Neural progenitor cell (in vitro differentiated cells): ENCODE measurements around the gene ZKSCAN8. TPM values are rescaled to one million over a fixed set of nuclear protein-coding genes. Genes with fewer than 3 reads are reported as not detected.
"Not testable (repeated sequence)": the region's sequence is repeated elsewhere in the genome, so short reads cannot be mapped to it uniquely, and the experiment has no call there.

Experiments
- DNase-seq: peaks from one replicate; pipeline ENCODE4 v3.0.0-alpha.2; 2016; ENCODE audit warnings: low spot score
- H2AFZ ChIP-seq: fragments of 200-600 bp; sonication (generic); replicated peaks from 2 replicates; pipeline ENCODE4 v1.6.1; 2016; ENCODE audit warnings: antibody characterized with exemption
- H3F3A ChIP-seq: fragments of 200-600 bp; sonication (generic); 2 replicates; pipeline ENCODE4 v1.6.1; 2016; ENCODE audit warnings: antibody characterized with exemption, low read depth
- H3K27ac ChIP-seq: fragments of 200-600 bp; sonication (generic); 2 replicates; pipeline ENCODE4 v1.5.1; 2016; ENCODE audit warnings: mild to moderate bottlenecking
- H3K27me3 ChIP-seq: fragments of 200-600 bp; sonication (generic); 2 replicates; pipeline ENCODE4 v1.6.1; 2016; ENCODE audit warnings: mild to moderate bottlenecking, moderate library complexity
- H3K36me3 ChIP-seq: fragments of 200-600 bp; sonication (generic); 2 replicates; pipeline ENCODE4 v1.5.1; 2016
- H3K4me1 ChIP-seq: fragments of 200-600 bp; sonication (generic); 2 replicates; pipeline ENCODE4 v1.6.1; 2016; ENCODE audit warnings: mixed run types
- H3K4me2 ChIP-seq: fragments of 200-600 bp; sonication (generic); 2 replicates; pipeline ENCODE4 v1.6.1; 2016
- H3K4me3 ChIP-seq: fragments of 200-600 bp; sonication (generic); 2 replicates; pipeline ENCODE4 v1.5.1; 2016
- H3K79me2 ChIP-seq: fragments of 200-600 bp; sonication (generic); 2 replicates; pipeline ENCODE4 v1.6.1; 2016; ENCODE audit warnings: low read depth
- H3K9ac ChIP-seq: fragments of 200-600 bp; sonication (generic); 2 replicates; pipeline ENCODE4 v1.6.1; 2016
- H3K9me3 ChIP-seq: fragments of 200-600 bp; sonication (generic); 2 replicates; pipeline ENCODE4 v1.5.1; 2016; ENCODE audit warnings: low read depth
- H4K20me1 ChIP-seq: fragments of 200-600 bp; sonication (generic); 2 replicates; pipeline ENCODE4 v1.6.1; 2016; ENCODE audit warnings: low read depth
- H3K27ac Mint-ChIP-seq: 3 replicates; pipeline ENCODE4 v1.8.0; 2021; ENCODE audit warnings: mixed read lengths
- H3K27me3 Mint-ChIP-seq: 2 replicates; pipeline ENCODE4 v1.8.0; 2022; ENCODE audit warnings: low read depth, mild to moderate bottlenecking, inconsistent platforms, moderate library complexity, mixed read lengths; ENCODE audit not compliant: insufficient read depth
- H3K36me3 Mint-ChIP-seq: 3 replicates; pipeline ENCODE4 v1.8.0; 2021; ENCODE audit warnings: mixed read lengths
- H3K4me1 Mint-ChIP-seq: 3 replicates; pipeline ENCODE4 v1.8.0; 2021; ENCODE audit warnings: mixed read lengths
- H3K4me3 Mint-ChIP-seq: 3 replicates; pipeline ENCODE4 v1.8.0; 2021; ENCODE audit warnings: mild to moderate bottlenecking, moderate library complexity, mixed read lengths
- H3K9me3 Mint-ChIP-seq: 3 replicates; pipeline ENCODE4 v1.8.0; 2020; ENCODE audit warnings: mixed read lengths
- EZH2 ChIP-seq: fragments of 200-600 bp; sonication (generic); IDR thresholded peaks from 2 replicates; pipeline ENCODE4 v1.6.1; 2017; ENCODE audit warnings: antibody characterized with exemption, mild to moderate bottlenecking, moderate library complexity
- EZH2phosphoT487 ChIP-seq: fragments of 200-600 bp; sonication (generic); IDR thresholded peaks from 2 replicates; pipeline ENCODE4 v1.6.1; 2017; ENCODE audit warnings: antibody characterized with exemption
- total RNA-seq: library from RNA; depleted of rRNA; stranded (reverse); fragments of >200 nt; gene quantifications from 2 replicates; pipeline ENCODE4 v1.2.3, GENCODE V29; 2015; ENCODE audit warnings: low replicate concordance
- TF ChIP-seq, protein P1 (sequence below): fragments of 200-600 bp; sonication (generic); IDR thresholded peaks from 2 replicates; pipeline ENCODE4 v1.5.1; 2017; ENCODE audit warnings: antibody characterized with exemption, mild to moderate bottlenecking

Gene ZKSCAN8
- total RNA-seq, 1 donor from 2014 or later: 42.7 TPM

DNA sequence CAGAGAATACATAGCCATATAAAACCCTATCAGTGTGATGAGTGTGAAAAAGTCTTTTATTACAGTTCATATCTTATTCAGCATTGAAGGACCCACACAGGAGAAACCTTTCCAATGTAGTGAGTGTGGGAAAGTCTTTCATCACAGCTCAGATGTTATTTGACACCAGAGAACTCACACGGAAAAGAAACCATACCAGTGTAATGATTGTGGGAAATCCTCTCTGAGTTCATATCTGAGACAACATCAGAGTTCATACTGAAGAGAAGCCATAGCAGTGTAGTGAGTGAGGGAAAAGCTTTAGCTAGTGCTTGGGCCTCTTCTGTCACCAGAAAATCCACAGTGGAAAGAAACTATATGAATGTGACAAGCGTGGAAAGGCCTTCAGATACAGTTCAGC lies 25.9 kb upstream of the ZKSCAN8 start:
- Mint-ChIP-seq H3K4me3 (no peak overlapping the region), H3K9me3 (no peaks in the 10 kb centered on the region), H3K27ac (no peak overlapping the region), H3K27me3 (no peaks in the 10 kb centered on the region), H3K4me1 (no peaks in the 10 kb centered on the region), H3K36me3 (peaks cover 23% of the 10 kb centered on the region)
- DNase-seq: no peak
- Histone ChIP-seq H3K4me1 (no peaks in the 10 kb centered on the region), H4K20me1 (no peaks in the 10 kb centered on the region), H3K27me3 (no peaks in the 10 kb centered on the region), H3K4me2 (no peak overlapping the region), H3K79me2 (no peaks in the 10 kb centered on the region), H3K9me3 (no peaks in the 10 kb centered on the region), H3K27ac (no peak overlapping the region), H2AFZ (no peak overlapping the region), H3F3A (peaks cover 2% of the 10 kb centered on the region), H3K9ac (no peak overlapping the region), H3K36me3 (peaks cover 14% of the 10 kb centered on the region), H3K4me3 (no peak overlapping the region)
- TF ChIP-seq EZH2phosphoT487: no peak

DNA sequence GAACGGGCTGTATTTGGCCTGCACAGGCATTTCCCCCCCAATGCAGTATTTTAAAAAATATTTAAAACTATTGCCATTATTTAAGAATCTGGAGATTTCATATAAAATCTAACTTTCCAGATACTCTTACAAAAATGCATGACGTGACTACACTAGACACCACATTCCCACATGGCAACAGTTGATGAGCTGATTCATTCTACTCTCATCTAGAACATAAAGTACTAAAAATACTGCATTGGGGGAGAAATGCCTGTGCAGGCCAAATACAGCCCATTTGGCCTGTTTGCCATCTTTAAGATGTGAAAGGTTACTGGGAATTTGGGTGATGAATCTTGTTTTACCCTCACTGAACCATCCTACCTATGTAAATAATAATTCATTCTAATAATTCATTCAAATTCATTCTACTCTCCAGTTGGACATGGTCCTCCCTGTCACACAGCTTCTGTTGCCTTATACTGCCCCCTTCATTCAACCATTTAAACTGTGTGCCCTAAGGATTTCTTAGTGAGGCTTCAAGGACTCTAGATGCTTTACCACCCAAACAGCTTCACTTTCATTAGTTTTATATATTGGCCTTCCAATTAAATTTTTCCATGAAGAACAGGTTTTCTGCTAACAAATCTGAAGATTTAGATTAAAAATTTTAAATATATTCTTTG lies 24.2 kb upstream of the ZKSCAN8 start:
- Histone ChIP-seq H3K79me2 (no peaks in the 10 kb centered on the region), H3F3A (peaks cover 2% of the 10 kb centered on the region), H4K20me1 (no peaks in the 10 kb centered on the region), H3K9me3 (no peaks in the 10 kb centered on the region), H3K9ac (no peak overlapping the region), H3K4me3 (no peak overlapping the region), H3K27me3 (no peaks in the 10 kb centered on the region), H2AFZ (no peak overlapping the region), H3K36me3 (peaks cover 18% of the 10 kb centered on the region), H3K27ac (no peak overlapping the region), H3K4me1 (no peaks in the 10 kb centered on the region), H3K4me2 (no peak overlapping the region)
- no peak overlapping the region for H3K27ac Mint-ChIP-seq
- no peaks in the 10 kb centered on the region for H3K27me3 Mint-ChIP-seq
- DNase-seq: no peak
- TF ChIP-seq EZH2phosphoT487 (no peak), EZH2 (no peak)
- TF ChIP-seq, protein P1, sequence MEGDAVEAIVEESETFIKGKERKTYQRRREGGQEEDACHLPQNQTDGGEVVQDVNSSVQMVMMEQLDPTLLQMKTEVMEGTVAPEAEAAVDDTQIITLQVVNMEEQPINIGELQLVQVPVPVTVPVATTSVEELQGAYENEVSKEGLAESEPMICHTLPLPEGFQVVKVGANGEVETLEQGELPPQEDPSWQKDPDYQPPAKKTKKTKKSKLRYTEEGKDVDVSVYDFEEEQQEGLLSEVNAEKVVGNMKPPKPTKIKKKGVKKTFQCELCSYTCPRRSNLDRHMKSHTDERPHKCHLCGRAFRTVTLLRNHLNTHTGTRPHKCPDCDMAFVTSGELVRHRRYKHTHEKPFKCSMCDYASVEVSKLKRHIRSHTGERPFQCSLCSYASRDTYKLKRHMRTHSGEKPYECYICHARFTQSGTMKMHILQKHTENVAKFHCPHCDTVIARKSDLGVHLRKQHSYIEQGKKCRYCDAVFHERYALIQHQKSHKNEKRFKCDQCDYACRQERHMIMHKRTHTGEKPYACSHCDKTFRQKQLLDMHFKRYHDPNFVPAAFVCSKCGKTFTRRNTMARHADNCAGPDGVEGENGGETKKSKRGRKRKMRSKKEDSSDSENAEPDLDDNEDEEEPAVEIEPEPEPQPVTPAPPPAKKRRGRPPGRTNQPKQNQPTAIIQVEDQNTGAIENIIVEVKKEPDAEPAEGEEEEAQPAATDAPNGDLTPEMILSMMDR: peak; percentile 25
- no peaks in the 10 kb centered on the region for H3K9me3 Mint-ChIP-seq
- H3K4me1 Mint-ChIP-seq: no peaks in the 10 kb centered on the region
- H3K36me3 Mint-ChIP-seq: peaks cover 27% of the 10 kb centered on the region
- H3K4me3 Mint-ChIP-seq: no peak overlapping the region

DNA sequence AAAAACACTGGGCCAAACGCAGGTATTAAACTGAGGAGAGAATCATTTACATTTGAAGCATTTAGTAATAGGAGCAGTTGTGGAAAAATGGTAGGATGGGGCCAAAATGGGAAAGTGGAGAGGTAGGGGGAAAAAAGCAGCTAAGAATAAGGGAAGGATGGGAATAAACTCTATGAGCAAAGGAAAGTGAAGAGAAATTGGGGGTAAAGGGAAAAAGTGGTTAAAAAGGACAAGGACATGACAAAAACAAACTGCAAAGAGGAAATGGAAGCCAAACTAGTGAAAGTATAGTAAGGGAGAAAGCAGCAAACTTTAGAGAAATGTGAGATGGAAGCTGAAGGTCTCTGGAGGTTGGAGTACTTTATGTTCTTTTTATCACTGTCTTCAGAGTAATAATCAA lies 23.5 kb upstream of the ZKSCAN8 start:
- H3K4me1 Mint-ChIP-seq: no peaks in the 10 kb centered on the region
- no peaks in the 10 kb centered on the region for H3K9me3 Mint-ChIP-seq
- H3K36me3 Mint-ChIP-seq: peaks cover 28% of the 10 kb centered on the region
- no peak overlapping the region for H3K9ac ChIP-seq
- no peak overlapping the region for H3K27ac ChIP-seq
- TF ChIP-seq, protein P1: no peak
- TF ChIP-seq EZH2phosphoT487 (no peak), EZH2 (no peak)
- no peaks in the 10 kb centered on the region for H3K9me3 ChIP-seq
- peaks cover 3% of the 10 kb centered on the region for H3K79me2 ChIP-seq
- H3K4me3 Mint-ChIP-seq: no peak overlapping the region
- no peak overlapping the region for H3K27ac Mint-ChIP-seq
- H2AFZ ChIP-seq: no peak overlapping the region
- peaks cover 2% of the 10 kb centered on the region for H3F3A ChIP-seq
- H3K36me3 ChIP-seq: peaks cover 22% of the 10 kb centered on the region
- no peak overlapping the region for H3K4me2 ChIP-seq
- H3K27me3 Mint-ChIP-seq: no peaks in the 10 kb centered on the region
- H3K4me1 ChIP-seq: no peaks in the 10 kb centered on the region
- DNase-seq: no peak
- H4K20me1 ChIP-seq: no peaks in the 10 kb centered on the region
- no peak overlapping the region for H3K4me3 ChIP-seq
- H3K27me3 ChIP-seq: no peaks in the 10 kb centered on the region

DNA sequence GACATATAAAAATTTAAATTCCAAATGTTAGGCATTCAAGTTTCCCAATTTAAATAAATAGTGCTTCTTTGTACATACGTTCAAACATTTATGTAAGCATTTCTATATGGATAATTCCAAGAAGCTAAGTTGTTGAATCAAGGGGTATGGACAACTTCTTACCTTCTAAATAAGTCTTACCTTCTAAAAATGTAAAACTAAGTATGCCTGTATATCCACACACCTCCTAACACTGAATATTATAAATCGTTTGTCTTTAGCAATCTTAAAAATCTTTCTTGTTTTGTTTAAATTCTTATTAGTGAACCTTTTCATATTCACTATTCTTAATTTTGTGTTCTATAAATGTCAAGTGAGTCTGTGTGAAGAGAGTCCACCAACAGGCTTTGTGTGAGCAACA lies 19.8 kb upstream of the ZKSCAN8 start:
- Histone ChIP-seq H2AFZ (no peak overlapping the region), H3K9me3 (no peaks in the 10 kb centered on the region), H3K4me2 (no peak overlapping the region), H3F3A (peaks cover 2% of the 10 kb centered on the region), H3K27me3 (no peaks in the 10 kb centered on the region), H3K4me1 (peaks cover 14% of the 10 kb centered on the region), H3K4me3 (no peak overlapping the region), H3K79me2 (peaks cover 38% of the 10 kb centered on the region), H3K27ac (no peak overlapping the region), H3K36me3 (peaks cover 22% of the 10 kb centered on the region), H4K20me1 (peaks cover 19% of the 10 kb centered on the region), H3K9ac (no peak overlapping the region)
- peaks cover 15% of the 10 kb centered on the region for H3K36me3 Mint-ChIP-seq
- DNase-seq: no peak
- H3K4me3 Mint-ChIP-seq: peak overlapping the region; percentile 57
- TF ChIP-seq, protein P1: no peak
- TF ChIP-seq EZH2 (no peak), EZH2phosphoT487 (no peak)
- no peak overlapping the region for H3K27ac Mint-ChIP-seq
- H3K27me3 Mint-ChIP-seq: no peaks in the 10 kb centered on the region
- no peaks in the 10 kb centered on the region for H3K9me3 Mint-ChIP-seq
- H3K4me1 Mint-ChIP-seq: peaks cover 20% of the 10 kb centered on the region

DNA sequence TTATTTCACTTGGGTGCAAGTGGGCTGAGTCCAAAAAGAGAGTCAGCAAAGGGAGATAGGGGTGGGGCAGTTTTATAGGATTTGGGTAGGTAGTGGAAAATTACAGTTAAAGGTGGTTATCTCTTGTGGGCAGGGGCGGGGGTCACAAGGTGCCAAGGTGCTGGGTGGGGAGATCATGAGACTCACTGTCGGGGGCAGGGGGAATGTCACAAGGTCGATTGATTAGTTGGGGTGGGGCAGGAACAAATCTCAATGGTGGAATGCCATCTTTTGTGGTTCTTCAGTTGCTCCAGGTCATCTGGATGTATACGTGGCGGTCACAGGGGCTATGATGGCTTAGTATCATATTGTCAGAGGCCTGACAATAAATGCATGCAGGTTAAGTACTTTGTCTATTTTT lies 19.4 kb upstream of the ZKSCAN8 start:
- DNase-seq, H3K9me3 Mint-ChIP-seq, H3K4me3 ChIP-seq, H3K9ac ChIP-seq, H3K9me3 ChIP-seq, H3F3A ChIP-seq, H3K27me3 Mint-ChIP-seq, H3K4me2 ChIP-seq, H3K27ac ChIP-seq, H2AFZ ChIP-seq, H3K27ac Mint-ChIP-seq, H3K27me3 ChIP-seq: not testable (repeated sequence)
- peaks cover 42% of the 10 kb centered on the region for H3K79me2 ChIP-seq
- H3K4me1 Mint-ChIP-seq: peaks cover 20% of the 10 kb centered on the region
- H4K20me1 ChIP-seq: peaks cover 23% of the 10 kb centered on the region
- H3K36me3 Mint-ChIP-seq: peaks cover 15% of the 10 kb centered on the region
- peaks cover 24% of the 10 kb centered on the region for H3K36me3 ChIP-seq
- H3K4me3 Mint-ChIP-seq: peak overlapping the region; percentile 57
- H3K4me1 ChIP-seq: peaks cover 14% of the 10 kb centered on the region
